LNCaP clone FGC (cell line): ENCODE data around the gene SCNN1B.
"Not testable (repeated sequence)": the region's sequence is repeated elsewhere in the genome, so short reads cannot be mapped to it uniquely, and the experiment has no call there.

ENCODE experiments used
- DNase-seq: peaks from one replicate; pipeline ENCODE4 v3.0.0-alpha.2; 2011; ENCODE audit warnings: low read depth
- H3K4me3 ChIP-seq: 2 replicates; pipeline ENCODE4 v1.5.1; 2011; ENCODE audit warnings: mild to moderate bottlenecking, low read depth, low read length, control low read depth
- CTCF ChIP-seq: IDR thresholded peaks from 2 replicates; pipeline ENCODE4 v1.5.1; 2012; ENCODE audit warnings: mild to moderate bottlenecking; ENCODE audit not compliant: control insufficient read depth, insufficient read depth; ENCODE audit errors: extremely low read depth

SCNN1B gene

GRCh38 chr16:23395732-23396131, 93.6 kb downstream of the SCNN1B start:
- DNase-seq = no peak
- TF ChIP-seq CTCF = no peak
- H3K4me3 ChIP-seq = no peak overlapping the region

- no peak overlapping the region for H3K4me3 ChIP-seq
- DNase-seq = no peak
- TF ChIP-seq CTCF = no peak
Measured at GRCh38 chr16:23397464-23397863, 95.4 kb downstream of the SCNN1B start.

GRCh38 chr16:23398987-23399805, 97.1 kb downstream of the SCNN1B start:
- DNase-seq = no peak
- no peak for TF ChIP-seq CTCF
- H3K4me3 ChIP-seq = no peak overlapping the region

- not testable (repeated sequence) for DNase-seq, H3K4me3 ChIP-seq
Measured at GRCh38 chr16:23400447-23400846, 98.3 kb downstream of the SCNN1B start.

GRCh38 chr16:23401139-23401538, 99.0 kb downstream of the SCNN1B start:
- no peak for DNase-seq
- TF ChIP-seq CTCF = no peak
- no peak overlapping the region for H3K4me3 ChIP-seq

GRCh38 chr16:23402100-23402499, 100.0 kb downstream of the SCNN1B start:
- TF ChIP-seq CTCF = no peak
- no peak overlapping the region for H3K4me3 ChIP-seq
- DNase-seq = no peak

GRCh38 chr16:23403547-23403946, 101.4 kb downstream of the SCNN1B start:
- H3K4me3 ChIP-seq = no peak overlapping the region
- DNase-seq = no peak
- no peak for TF ChIP-seq CTCF
